Loucy (cell line): Measurements from ENCODE around the gene LEKR1.

Experiments
- CTCF ChIP-seq: fragments of 200-600 bp; sonication (generic); conservative IDR thresholded peaks from 2 replicates; pipeline ENCODE4 v1.5.1; 2014; ENCODE audit warnings: mild to moderate bottlenecking, antibody characterized with exemption, low read length
- EZH2phosphoT487 ChIP-seq: fragments of 200-600 bp; IDR thresholded peaks from 2 replicates; pipeline ENCODE4 v1.6.1; 2018; ENCODE audit warnings: antibody characterized with exemption, mild to moderate bottlenecking, moderate library complexity, borderline replicate concordance

- no peak for TF ChIP-seq CTCF
- TF ChIP-seq EZH2phosphoT487: no peak
Measured at GRCh38 chr3:157093096-157093495, 266.9 kb downstream of the LEKR1 start.
